Naive thymus-derived CD8-positive, alpha-beta T cell (primary cell): ENCODE measurements around the gene TNIP2. TPM values are rescaled to one million over a fixed set of nuclear protein-coding genes. Genes with fewer than 3 reads are reported as not detected.
A peak's percentile ranks its signal among the peaks of the same experiment; 100 is the strongest.

Source experiments
- ATAC-seq, 2 donors: fragments of 150-1000 bp; cut with Tn5 transposase in 1 of 2; sonication (Bioruptor Pico), chemical (Tn5 transposase) in 1 of 2; 1 replicate in 1 of 2; 2 replicates in 1 of 2; pipeline ENCODE4 v1.10.0; 2021; ENCODE audit warnings: mild to moderate bottlenecking in 2 of 2, moderate library complexity in 2 of 2
- POLR2A ChIA-PET: fragments of 350-600 bp; sonication (Branson Sonifier 250); formaldehyde crosslinking; loops from one replicate; lab custom pipeline; 2021; ENCODE audit warnings: antibody characterized with exemption; lab: Charles Lee
- DNase-seq, 10 donors: peaks; one replicate each; pipeline versions ENCODE4 v3.0.0 to v3.0.0-alpha.2; 2020 to 2022
- H3K27ac Mint-ChIP-seq, 10 donors: one replicate each; pipeline ENCODE4 v1.8.0; 2020 to 2022; ENCODE audit warnings: mild to moderate bottlenecking in 10 of 10, mixed read lengths in 10 of 10, moderate library complexity in 4 of 10, inconsistent platforms in 1 of 10
- H3K27me3 Mint-ChIP-seq, 5 donors: one replicate each; pipeline ENCODE4 v1.8.0; 2021 to 2022; ENCODE audit warnings: mixed read lengths in 5 of 5
- H3K36me3 Mint-ChIP-seq, 3 donors: one replicate each; pipeline ENCODE4 v1.8.0; 2020 to 2022; ENCODE audit warnings: mixed read lengths in 3 of 3, mild to moderate bottlenecking in 2 of 3, inconsistent platforms in 1 of 3
- H3K4me1 Mint-ChIP-seq, 4 donors: one replicate each; pipeline ENCODE4 v1.8.0; 2021 to 2022; ENCODE audit warnings: mixed read lengths in 4 of 4
- H3K4me3 Mint-ChIP-seq, 10 donors: one replicate each; pipeline ENCODE4 v1.8.0; 2020 to 2022; ENCODE audit warnings: mild to moderate bottlenecking in 10 of 10, mixed read lengths in 10 of 10, moderate library complexity in 6 of 10, inconsistent platforms in 1 of 10
- H3K9me3 Mint-ChIP-seq, 9 donors: one replicate each; pipeline ENCODE4 v1.8.0; 2020 to 2022; ENCODE audit warnings: mixed read lengths in 9 of 9, mild to moderate bottlenecking in 3 of 9, inconsistent platforms in 1 of 9, moderate library complexity in 1 of 9
- polyA plus RNA-seq, 3 donors: library from polyadenylated mRNA; unstranded; fragments of 300-500 nt; fragmentation: Illumina TruSeq; gene quantifications; one replicate each; pipeline ENCODE4 v1.2.3, GENCODE V29; 2021
- total RNA-seq, 8 experiments: library from RNA in 2 of 8; stranded (reverse) in 2 of 8; gene quantifications; one replicate each; pipeline ENCODE4 v1.2.3 and lab custom pipeline; 2021 to 2026

Gene TNIP2, protein sequence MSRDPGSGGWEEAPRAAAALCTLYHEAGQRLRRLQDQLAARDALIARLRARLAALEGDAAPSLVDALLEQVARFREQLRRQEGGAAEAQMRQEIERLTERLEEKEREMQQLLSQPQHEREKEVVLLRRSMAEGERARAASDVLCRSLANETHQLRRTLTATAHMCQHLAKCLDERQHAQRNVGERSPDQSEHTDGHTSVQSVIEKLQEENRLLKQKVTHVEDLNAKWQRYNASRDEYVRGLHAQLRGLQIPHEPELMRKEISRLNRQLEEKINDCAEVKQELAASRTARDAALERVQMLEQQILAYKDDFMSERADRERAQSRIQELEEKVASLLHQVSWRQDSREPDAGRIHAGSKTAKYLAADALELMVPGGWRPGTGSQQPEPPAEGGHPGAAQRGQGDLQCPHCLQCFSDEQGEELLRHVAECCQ
- total RNA-seq (10 to 100 TPM; 48.1 to 48.4 TPM), polyA plus RNA-seq (10 to 100 TPM; 34.2 to 52.5 (median 43.5) TPM), total RNA-seq (lab: John Stamatoyannopoulos, UW) (23.3 to 106 (median 66.4) reads per million in 6 experiments)

DNA sequence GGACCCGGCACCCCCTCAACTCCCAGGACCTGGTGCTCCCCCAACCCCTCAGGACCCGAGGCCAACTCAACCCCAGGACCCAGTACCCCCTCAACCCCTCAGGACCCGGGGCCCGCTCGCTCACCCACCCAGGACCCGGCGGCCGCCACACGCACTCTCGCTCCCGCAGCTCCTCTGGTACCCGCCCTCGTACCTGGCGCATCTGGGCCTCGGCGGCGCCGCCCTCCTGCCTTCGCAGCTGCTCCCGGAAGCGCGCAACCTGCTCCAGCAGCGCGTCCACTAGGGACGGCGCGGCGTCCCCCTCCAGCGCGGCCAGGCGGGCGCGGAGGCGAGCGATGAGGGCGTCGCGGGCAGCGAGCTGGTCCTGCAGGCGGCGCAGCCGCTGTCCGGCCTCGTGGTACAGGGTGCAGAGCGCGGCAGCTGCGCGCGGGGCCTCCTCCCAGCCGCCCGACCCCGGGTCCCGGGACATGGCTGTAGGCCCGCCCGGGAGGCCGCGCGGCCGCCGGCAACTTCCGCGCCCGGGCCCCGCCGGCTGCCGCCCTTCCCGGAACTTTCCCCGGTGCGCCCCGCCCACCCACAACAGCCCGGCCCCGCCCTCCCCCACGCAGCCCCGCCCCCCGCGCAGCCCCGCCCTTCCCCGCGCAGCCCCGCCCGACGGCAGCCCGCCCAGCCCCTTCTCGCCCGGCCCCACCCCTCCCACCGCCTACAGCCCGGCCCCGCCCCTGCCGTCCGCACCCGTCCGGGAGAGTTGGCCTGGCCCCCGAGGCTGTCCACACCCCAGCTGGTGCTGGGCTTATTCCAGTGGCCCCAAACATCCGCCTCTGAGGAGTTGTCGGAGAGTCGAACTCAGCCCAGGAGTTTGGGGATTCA, at the start of gene TNIP2:
TSS of gene TNIP2 (minus strand) at position 516 of the 870 bp plus-strand sequence. CDS start at position 469, 47 bp downstream.
- Mint-ChIP-seq H3K4me3 (peak within 1 kb of the TSS; percentile 71 to 94 (median 86)), H3K27me3 (no peaks in the 10 kb centered on the region), H3K9me3 (no peaks in the 10 kb centered on the region), H3K4me1 (peaks cover 23 to 44% (median 36%) of the 10 kb centered on the region in 4 donors), H3K36me3 (peaks cover 0 to 10% (median 0%) of the 10 kb centered on the region in 3 donors), H3K27ac (peak within 1 kb of the TSS; percentile 48 to 95 (median 81))
- ATAC-seq (peak; percentile 81 to 88), DNase-seq (peak; percentile 47 to 84 (median 76))
- POLR2A ChIA-PET: interaction anchor here (0.6 to 2.1 kb wide), 10 partner anchors 11 to 514 kb away, joined by 3 to 8 read pairs (median 3); partner anchors contain the start of genes HAUS3 and POLN

DNA sequence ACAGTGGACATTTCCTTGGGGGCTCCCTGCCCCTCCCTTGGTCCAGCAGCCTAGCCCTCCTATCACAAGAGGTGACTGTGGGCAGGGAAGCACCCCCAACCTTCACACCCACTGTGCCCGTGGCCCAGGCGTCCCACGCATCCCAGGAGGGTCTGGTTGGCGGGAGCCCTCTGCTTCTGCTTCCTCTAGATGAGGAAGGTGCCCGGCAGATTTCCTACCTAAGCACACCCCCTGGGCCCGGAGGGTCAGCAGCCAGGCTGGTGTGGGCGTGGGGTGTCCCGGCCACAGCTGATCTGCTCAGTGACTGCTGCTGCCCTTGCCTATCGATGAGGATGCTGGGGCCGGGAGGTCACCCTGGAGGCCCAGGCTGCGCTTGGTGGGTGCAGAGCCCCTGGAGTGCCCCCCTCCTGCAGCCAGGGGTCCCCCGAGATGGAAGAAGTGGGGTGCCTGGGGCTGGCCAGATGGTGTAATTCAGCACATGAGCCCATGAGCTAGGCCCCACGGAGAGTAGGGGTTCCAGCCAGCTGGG, 48.9 kb upstream of the TNIP2 start:
- no peaks in the 10 kb centered on the region for H3K36me3 Mint-ChIP-seq
- ATAC-seq (no peak), DNase-seq (peak in 1 of 10 donors; percentile 3)
- H3K4me1 Mint-ChIP-seq: peaks cover 8 to 61% (median 20%) of the 10 kb centered on the region in 4 donors
- H3K27ac Mint-ChIP-seq: peak overlapping the region in 1 of 10 donors; percentile 65
- no peak overlapping the region for H3K4me3 Mint-ChIP-seq
- H3K9me3 Mint-ChIP-seq: no peaks in the 10 kb centered on the region
- POLR2A ChIA-PET: interaction anchor here (1.1 kb wide), 1 partner anchor 11 kb away, joined by 4 read pairs; no protein-coding TSS in a partner anchor
- H3K27me3 Mint-ChIP-seq: no peaks in the 10 kb centered on the region

DNA sequence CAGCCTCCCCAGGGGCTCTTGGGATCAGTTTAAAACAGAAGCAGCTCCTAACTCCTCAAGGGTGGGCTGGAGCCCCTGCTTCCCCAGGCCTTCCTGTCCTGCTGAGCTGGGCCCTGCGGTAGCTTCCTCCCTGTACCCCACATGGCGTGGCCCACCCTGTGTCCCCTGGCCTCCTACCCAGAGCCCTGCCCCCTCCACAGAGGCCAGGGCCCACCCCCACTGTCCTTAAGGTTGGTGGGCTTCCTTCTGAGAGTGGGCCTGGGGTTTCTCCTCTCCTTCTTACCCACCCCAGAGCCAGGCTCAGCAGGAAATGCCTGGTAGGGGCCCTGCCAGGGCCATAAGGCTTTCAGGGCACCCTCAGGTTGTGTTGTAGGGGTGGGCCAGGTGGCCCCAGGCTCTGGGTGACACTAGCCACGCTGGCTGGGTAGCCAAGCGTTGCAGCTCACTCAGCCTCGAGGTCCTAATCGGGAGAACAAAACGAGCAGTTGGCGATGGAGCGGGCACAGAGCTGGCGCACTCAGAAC, 48.4 kb upstream of the TNIP2 start:
- H3K27me3 Mint-ChIP-seq: no peaks in the 10 kb centered on the region
- ATAC-seq (no peak), DNase-seq (no peak)
- POLR2A ChIA-PET: interaction anchor here (1.1 to 1.7 kb wide), 2 partner anchors 10 to 11 kb away, joined by 4 to 6 read pairs; no protein-coding TSS in a partner anchor
- H3K4me3 Mint-ChIP-seq: no peak overlapping the region
- no peaks in the 10 kb centered on the region for H3K9me3 Mint-ChIP-seq
- H3K36me3 Mint-ChIP-seq: no peaks in the 10 kb centered on the region
- peak overlapping the region in 2 of 10 donors; percentile 26 to 38 for H3K27ac Mint-ChIP-seq
- H3K4me1 Mint-ChIP-seq: peaks cover 10 to 60% (median 22%) of the 10 kb centered on the region in 4 donors

DNA sequence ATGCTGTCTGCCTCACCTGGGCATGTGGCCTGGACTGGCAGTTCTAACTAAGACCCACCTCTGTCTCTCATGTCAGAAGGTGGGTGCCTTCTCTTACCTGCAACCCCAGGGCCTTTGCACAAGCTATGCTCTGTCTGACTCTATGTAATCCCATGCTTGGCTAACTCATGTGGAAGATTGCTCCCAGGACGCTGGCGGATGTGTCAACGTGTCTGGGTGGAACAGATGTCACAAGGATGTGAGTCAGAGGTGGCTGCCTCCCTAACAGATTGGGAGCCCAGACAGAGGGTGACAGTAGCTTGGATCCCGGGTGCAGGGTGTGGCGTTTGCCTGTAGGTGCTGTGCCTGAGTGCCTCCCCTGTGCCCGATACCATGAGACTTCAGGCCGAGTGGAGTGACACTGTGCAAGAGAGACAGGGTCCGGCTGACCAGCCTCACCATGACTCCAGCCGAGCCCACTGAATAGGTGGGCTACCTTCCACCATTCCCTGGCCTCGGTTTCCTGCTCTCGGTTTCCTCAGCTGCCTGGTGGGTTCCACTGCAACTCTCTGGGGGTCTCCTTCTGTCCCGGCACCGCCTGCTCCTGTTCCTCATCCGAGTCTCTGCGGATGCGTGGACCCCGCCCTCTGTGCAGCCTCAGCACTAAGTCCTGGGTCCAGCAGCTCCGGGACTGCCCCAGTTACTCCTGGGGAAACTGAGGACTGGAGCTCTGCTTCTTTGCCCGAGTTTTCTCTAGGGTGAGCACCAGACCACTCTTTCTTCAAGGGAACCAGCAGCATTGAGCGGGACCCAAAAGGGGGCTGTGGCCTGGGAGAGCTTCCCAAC, 47.7 kb upstream of the TNIP2 start:
- no peak for DNase-seq
- Mint-ChIP-seq H3K4me1 (peaks cover 12 to 64% (median 29%) of the 10 kb centered on the region in 4 donors), H3K27ac (peak overlapping the region in 1 of 10 donors; percentile 38), H3K27me3 (no peaks in the 10 kb centered on the region), H3K9me3 (no peaks in the 10 kb centered on the region), H3K4me3 (peak overlapping the region in 1 of 10 donors; percentile 28), H3K36me3 (no peaks in the 10 kb centered on the region)
- POLR2A ChIA-PET: interaction anchor here (1.1 to 1.7 kb wide), 2 partner anchors 10 to 11 kb away, joined by 4 to 6 read pairs; no protein-coding TSS in a partner anchor
- ATAC-seq: no peak

DNA sequence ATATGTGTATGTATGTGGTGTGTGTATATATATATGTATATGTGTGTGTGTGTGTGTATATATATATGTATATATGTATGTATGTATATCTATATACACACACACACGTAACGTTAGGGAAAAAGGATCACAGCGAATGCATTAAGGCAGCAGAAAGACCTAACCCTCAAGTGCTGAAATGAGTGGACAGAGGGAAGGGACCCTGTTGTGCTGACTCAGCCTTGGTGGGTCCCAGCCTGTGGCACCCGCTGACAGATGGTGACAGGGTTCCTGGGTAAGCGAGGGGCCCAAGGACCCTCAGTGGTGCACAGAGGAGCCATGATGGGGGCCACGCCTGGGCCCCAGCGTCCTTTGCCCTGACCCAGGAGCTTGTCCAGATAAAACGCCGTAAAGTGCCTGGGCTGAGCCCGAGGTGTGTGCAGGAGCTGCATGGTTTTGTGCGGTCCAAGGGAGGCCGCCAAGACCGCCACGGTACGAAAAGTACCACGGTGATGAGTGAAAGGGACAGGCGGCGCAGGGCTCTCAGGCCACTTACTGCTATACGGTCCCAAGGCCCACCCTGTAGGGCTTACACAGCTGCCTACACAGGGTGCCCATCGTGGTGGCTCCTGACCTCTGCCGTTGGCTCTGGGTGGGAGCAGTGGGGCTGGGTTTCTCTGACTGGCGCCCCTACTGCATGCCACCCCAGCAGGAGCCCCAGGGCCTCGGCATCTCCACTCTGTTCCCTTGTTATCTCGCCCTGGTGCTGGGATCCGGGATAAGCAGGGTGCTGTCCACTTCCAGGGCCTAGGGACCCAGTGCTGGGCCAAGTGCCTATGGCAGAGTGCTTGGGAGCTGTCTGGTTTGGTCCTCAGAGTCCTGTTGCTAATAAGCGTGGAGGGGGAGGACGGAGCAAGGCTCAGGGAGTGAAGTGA, 46.7 kb upstream of the TNIP2 start:
- ATAC-seq: no peak
- peak in 2 of 10 donors; percentile 1 to 24 for DNase-seq
- POLR2A ChIA-PET: interaction anchor here (1.7 kb wide), 2 partner anchors 12 to 15 kb away, joined by 4 to 6 read pairs; no protein-coding TSS in a partner anchor
- no peak overlapping the region for H3K27ac Mint-ChIP-seq
- no peak overlapping the region for H3K4me3 Mint-ChIP-seq
- H3K9me3 Mint-ChIP-seq: no peaks in the 10 kb centered on the region
- no peaks in the 10 kb centered on the region for H3K27me3 Mint-ChIP-seq
- no peaks in the 10 kb centered on the region for H3K36me3 Mint-ChIP-seq
- H3K4me1 Mint-ChIP-seq: peaks cover 19 to 69% (median 39%) of the 10 kb centered on the region in 4 donors

DNA sequence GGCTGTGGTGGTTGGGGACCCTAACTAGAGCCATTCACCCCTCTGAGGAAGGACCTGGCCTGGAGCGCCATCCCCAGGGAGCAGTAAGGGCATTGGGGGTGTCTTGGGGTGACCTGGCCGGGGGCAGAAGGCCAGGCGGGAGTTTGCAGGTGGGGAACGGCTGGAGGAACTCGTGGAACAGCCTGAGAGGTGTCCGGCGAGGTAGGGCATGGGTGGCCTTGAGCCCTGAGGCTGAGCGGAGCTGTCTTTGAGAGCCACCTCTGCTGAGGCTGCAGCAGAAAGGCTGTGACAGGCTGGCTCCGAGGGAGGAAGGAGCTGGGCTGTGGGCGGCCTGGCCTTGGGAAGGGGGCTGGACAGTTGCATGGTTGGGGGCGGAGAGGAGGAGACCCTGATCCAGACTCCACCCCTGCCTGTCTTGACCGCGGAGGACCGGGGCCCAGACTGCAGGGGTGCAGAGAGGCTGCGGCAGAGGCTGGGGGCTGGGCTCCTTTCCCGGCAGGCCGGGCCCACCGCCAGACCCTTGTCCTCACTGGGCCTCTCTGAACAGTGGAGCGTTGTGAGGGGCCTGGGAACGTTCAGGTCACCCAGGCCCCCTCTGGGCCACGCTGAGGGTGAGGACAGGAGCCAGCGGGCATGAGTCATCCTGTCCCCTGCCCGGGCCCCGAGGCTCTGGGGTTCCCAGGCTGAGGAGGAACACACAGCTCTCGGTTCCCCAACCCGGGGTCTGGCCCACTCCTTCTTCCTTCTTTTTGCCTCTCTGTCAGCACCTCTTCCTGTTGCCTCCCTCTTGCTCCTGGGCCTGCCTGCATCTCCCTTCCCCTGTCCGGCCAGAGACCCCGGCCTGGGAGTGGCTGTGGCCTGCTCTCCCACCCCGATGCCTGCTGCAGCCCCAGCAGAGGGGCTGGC, 44.8 kb upstream of the TNIP2 start:
- DNase-seq (peak in 2 of 10 donors; percentile 41 to 56), ATAC-seq (peak in 1 of 2 donors; percentile 16)
- Mint-ChIP-seq H3K36me3 (no peaks in the 10 kb centered on the region), H3K4me3 (peak overlapping the region in 7 of 10 donors; percentile 41 to 79 (median 56)), H3K9me3 (no peaks in the 10 kb centered on the region), H3K27ac (peak overlapping the region in 4 of 10 donors; percentile 35 to 79 (median 74)), H3K27me3 (no peaks in the 10 kb centered on the region), H3K4me1 (peaks cover 18 to 72% (median 43%) of the 10 kb centered on the region in 4 donors)
- POLR2A ChIA-PET: interaction anchor here (0.7 to 7.9 kb wide), 8 partner anchors 9 to 134 kb away, joined by 3 to 91 read pairs (median 3); no protein-coding TSS in a partner anchor

DNA sequence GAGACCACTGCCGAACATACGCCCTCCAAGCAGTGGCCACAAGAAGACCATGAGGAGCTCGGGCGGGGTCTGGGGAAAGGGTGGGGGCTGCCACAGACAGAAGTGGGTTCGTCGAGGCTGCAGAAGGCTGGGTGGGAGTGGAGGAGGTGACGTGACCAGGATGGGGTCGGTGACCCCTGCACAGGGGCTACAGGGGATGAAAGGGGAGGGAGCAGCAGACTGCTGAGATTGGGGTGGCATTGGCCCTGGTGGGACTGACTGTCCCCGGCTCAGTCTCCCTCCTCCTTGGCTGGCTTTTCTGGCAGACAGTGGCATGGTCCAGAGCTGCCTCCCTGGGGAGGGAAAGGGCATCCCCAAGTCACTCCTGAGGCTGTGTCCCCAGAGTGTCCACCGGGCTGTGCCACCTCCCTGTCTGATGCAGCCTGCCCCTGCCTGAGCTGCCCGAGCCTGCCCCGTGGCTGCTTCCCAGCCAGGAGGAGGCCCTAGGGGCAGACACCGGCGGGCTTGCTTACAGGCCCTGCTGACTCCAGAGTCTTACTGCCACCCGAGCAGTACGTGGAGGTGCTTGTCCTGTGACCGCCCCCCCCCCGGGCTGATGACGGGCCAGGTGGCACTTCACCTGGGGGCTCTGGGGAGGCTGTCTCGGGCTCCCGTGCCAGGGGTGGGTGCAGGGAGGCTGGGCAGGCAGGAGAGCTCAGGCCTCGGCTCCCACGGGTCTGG, 44.0 kb upstream of the TNIP2 start:
- peak overlapping the region; percentile 63 to 88 (median 74) for H3K4me3 Mint-ChIP-seq
- no peaks in the 10 kb centered on the region for H3K27me3 Mint-ChIP-seq
- POLR2A ChIA-PET: interaction anchor here (0.7 to 7.9 kb wide), 8 partner anchors 8 to 134 kb away, joined by 3 to 91 read pairs (median 3); no protein-coding TSS in a partner anchor
- DNase-seq (peak in 2 of 10 donors; percentile 1 to 63), ATAC-seq (no peak)
- H3K27ac Mint-ChIP-seq: peak overlapping the region in 9 of 10 donors; percentile 34 to 85 (median 74)
- H3K36me3 Mint-ChIP-seq: no peaks in the 10 kb centered on the region
- H3K9me3 Mint-ChIP-seq: no peaks in the 10 kb centered on the region
- H3K4me1 Mint-ChIP-seq: peaks cover 18 to 70% (median 48%) of the 10 kb centered on the region in 4 donors

DNA sequence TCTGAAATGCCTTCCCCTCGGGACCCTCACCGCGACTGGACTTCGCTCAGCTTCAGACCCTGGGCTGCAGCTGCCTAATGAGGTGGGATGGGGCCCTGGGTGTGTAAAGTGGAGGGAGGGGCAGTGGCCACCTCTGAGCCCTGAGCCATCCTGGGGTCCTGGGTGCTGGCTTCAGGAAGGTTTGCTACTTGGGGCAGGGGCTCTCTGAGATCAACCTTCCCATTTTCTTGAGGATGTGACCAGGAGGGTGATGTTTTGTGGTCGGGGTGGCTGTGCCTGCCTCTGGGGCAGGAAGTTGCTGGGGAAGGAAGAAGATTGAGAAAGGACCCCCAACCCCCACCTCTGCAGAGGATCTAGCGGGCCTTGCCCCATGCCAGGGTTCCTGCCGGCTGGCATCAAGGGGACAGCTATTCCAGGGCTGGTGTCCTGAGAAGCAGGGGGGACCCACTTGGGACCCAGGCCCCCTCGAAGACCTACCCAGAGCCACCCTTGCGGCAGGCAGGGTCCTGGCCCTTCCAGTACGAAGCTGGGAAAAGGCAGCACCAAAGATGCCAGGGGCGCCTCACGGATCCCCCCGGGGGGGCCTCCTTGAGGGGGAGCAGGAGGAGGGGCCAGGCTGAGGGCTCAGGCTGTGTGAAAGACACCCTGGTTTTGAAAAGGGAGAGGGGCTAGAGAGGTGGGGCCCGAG, 43.2 kb upstream of the TNIP2 start:
- Mint-ChIP-seq H3K27ac (peak overlapping the region; percentile 6 to 94 (median 82)), H3K9me3 (no peaks in the 10 kb centered on the region), H3K36me3 (no peaks in the 10 kb centered on the region), H3K4me3 (peak overlapping the region; percentile 67 to 88 (median 82)), H3K4me1 (peaks cover 21 to 72% (median 55%) of the 10 kb centered on the region in 4 donors), H3K27me3 (no peaks in the 10 kb centered on the region)
- POLR2A ChIA-PET: interaction anchor here (0.5 to 7.9 kb wide), 6 partner anchors 12 to 1817 kb away, joined by 3 to 91 read pairs (median 3); partner anchors contain the start of gene GRK4
- peak in 1 of 2 donors; percentile 9 for ATAC-seq
- DNase-seq: peak in 1 of 10 donors; percentile 55
